Measurements from ENCODE around the gene CACNG7.

Gene CACNG7

GRCh38 chr19:53910170-53910518 is 1.1 kb downstream of the CACNG7 start:
- TF ChIP-seq, protein P1, sequence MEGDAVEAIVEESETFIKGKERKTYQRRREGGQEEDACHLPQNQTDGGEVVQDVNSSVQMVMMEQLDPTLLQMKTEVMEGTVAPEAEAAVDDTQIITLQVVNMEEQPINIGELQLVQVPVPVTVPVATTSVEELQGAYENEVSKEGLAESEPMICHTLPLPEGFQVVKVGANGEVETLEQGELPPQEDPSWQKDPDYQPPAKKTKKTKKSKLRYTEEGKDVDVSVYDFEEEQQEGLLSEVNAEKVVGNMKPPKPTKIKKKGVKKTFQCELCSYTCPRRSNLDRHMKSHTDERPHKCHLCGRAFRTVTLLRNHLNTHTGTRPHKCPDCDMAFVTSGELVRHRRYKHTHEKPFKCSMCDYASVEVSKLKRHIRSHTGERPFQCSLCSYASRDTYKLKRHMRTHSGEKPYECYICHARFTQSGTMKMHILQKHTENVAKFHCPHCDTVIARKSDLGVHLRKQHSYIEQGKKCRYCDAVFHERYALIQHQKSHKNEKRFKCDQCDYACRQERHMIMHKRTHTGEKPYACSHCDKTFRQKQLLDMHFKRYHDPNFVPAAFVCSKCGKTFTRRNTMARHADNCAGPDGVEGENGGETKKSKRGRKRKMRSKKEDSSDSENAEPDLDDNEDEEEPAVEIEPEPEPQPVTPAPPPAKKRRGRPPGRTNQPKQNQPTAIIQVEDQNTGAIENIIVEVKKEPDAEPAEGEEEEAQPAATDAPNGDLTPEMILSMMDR (IDR thresholded peaks at IDR 0.05; ENCODE audit: low read depth, low read length, missing control alignments): no peak

DNA sequence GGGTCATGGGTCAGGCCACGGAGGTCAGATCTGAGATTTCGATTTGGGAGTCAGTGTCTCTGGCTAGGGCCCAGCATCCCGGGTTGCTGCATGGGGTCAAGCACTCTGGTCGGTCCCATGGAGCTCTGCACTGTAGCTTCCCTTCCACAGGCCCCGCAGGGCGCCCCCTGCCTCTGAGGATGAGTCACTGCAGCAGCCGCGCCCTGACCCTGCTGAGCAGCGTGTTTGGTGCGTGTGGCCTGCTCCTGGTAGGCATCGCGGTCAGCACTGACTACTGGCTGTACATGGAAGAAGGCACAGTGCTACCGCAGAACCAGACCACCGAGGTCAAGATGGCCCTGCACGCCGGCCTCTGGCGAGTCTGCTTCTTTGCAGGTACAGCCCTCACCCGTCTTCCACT is 3.6 kb downstream of the CACNG7 start:
- TF ChIP-seq, protein P1 (IDR thresholded peaks at IDR 0.05; ENCODE audit: low read depth, low read length, missing control alignments): peak; percentile 61
- no peak for DNase-seq (ENCODE audit: low read depth)

More at GRCh38 chr19:53910170-53910518, 1.1 kb downstream of the CACNG7 start:
- no peak for DNase-seq (ENCODE audit: low read depth)
- no peak overlapping the region for H3K4me3 ChIP-seq (ENCODE audit: low read depth, low read length)

DNA sequence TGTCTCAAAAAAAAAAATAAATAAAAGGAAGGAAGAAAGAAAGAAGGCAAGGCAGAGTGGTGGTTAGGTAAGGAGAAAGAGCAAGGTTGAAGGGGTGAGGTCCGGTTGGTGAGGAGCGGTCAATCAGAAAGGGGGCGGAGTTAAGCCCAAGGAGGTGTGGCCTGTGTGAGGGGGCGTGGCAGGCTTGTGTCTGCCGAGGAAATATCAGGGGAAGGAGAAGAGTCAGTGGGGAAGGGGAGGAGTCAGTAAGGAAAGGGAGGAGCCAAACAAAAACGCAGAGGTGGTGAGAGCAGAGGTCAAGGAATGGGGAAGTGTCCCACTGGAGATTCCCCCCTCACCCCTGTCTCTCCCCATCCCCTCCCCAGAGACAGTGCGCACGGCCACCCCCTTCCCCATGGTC is 5.9 kb downstream of the CACNG7 start:
- H3K4me3 ChIP-seq (ENCODE audit: low read depth, low read length): no peak overlapping the region
- TF ChIP-seq, protein P1 (IDR thresholded peaks at IDR 0.05; ENCODE audit: low read depth, low read length, missing control alignments): no peak
- DNase-seq (ENCODE audit: low read depth): no peak

More for the DNA sequence above, 3.6 kb downstream of the CACNG7 start:
- no peak overlapping the region for H3K4me3 ChIP-seq (ENCODE audit: low read depth, low read length)

- TF ChIP-seq, protein P1 (IDR thresholded peaks at IDR 0.05; ENCODE audit: low read depth, low read length, missing control alignments): no peak
- H3K4me3 ChIP-seq (ENCODE audit: low read depth, low read length): no peak overlapping the region
- no peak for DNase-seq (ENCODE audit: low read depth)
Measured at GRCh38 chr19:53916004-53916403, 6.9 kb downstream of the CACNG7 start.

GRCh38 chr19:53917356-53917755 is 8.3 kb downstream of the CACNG7 start:
- no peak for DNase-seq (ENCODE audit: low read depth)
- TF ChIP-seq, protein P1 (IDR thresholded peaks at IDR 0.05; ENCODE audit: low read depth, low read length, missing control alignments): no peak
- no peak overlapping the region for H3K4me3 ChIP-seq (ENCODE audit: low read depth, low read length)

- TF ChIP-seq, protein P1 (IDR thresholded peaks at IDR 0.05; ENCODE audit: low read depth, low read length, missing control alignments): no peak
- H3K4me3 ChIP-seq (ENCODE audit: low read depth, low read length): no peak overlapping the region
- no peak for DNase-seq (ENCODE audit: low read depth)
Measured at GRCh38 chr19:53927739-53928138, 18.7 kb downstream of the CACNG7 start.

- DNase-seq (ENCODE audit: low read depth): no peak
- no peak overlapping the region for H3K4me3 ChIP-seq (ENCODE audit: low read depth, low read length)
- TF ChIP-seq, protein P1 (IDR thresholded peaks at IDR 0.05; ENCODE audit: low read depth, low read length, missing control alignments): no peak
Measured at GRCh38 chr19:53936029-53936428, 27.0 kb downstream of the CACNG7 start.

All from GM12864 (cell line).